HFF-Myc (cell line): ENCODE results near the gene SPG7.

ENCODE experiments used
- DNase-seq: peaks from one replicate; pipeline ENCODE4 v3.0.0-alpha.2; 2011; ENCODE audit warnings: low read depth; ENCODE audit errors: extremely low read depth
- H3K4me3 ChIP-seq: replicated peaks from 2 replicates; pipeline ENCODE4 v1.5.1; 2011; ENCODE audit warnings: low read depth, mild to moderate bottlenecking, control low read depth, low read length
- TF ChIP-seq, protein P1 (sequence below): IDR thresholded peaks from 2 replicates; pipeline ENCODE4 v1.5.1; 2012; ENCODE audit warnings: mild to moderate bottlenecking, low read depth, low read length, control low read depth; ENCODE audit errors: missing control alignments

Gene SPG7

DNA sequence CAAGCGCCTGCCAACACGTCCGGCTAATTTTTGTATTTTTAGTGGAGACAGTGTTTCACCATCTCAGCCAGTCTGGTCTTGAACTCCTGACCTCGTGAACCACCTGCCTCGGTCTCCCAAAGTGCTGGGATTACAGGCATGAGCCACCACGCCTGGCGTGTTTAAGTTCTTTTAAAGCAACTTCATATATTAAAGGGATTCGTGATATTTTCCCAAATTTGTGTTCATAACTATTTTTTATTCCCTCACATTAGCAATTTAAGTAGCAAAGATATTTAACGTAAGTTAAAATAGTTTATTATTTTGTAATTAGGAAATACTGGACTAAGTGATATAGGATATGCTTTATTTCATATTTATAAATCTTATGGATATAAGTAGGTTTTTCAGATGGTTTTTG is 4.2 kb downstream of the SPG7 start:
- DNase-seq, result no peak
- no peak overlapping the region for H3K4me3 ChIP-seq
- TF ChIP-seq, protein P1, sequence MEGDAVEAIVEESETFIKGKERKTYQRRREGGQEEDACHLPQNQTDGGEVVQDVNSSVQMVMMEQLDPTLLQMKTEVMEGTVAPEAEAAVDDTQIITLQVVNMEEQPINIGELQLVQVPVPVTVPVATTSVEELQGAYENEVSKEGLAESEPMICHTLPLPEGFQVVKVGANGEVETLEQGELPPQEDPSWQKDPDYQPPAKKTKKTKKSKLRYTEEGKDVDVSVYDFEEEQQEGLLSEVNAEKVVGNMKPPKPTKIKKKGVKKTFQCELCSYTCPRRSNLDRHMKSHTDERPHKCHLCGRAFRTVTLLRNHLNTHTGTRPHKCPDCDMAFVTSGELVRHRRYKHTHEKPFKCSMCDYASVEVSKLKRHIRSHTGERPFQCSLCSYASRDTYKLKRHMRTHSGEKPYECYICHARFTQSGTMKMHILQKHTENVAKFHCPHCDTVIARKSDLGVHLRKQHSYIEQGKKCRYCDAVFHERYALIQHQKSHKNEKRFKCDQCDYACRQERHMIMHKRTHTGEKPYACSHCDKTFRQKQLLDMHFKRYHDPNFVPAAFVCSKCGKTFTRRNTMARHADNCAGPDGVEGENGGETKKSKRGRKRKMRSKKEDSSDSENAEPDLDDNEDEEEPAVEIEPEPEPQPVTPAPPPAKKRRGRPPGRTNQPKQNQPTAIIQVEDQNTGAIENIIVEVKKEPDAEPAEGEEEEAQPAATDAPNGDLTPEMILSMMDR, result no peak

GRCh38 chr16:89517128-89517527 is 8.9 kb downstream of the SPG7 start:
- no peak overlapping the region for H3K4me3 ChIP-seq
- TF ChIP-seq, protein P1, result no peak
- DNase-seq, result no peak

GRCh38 chr16:89519881-89520280 is 11.7 kb downstream of the SPG7 start:
- no peak overlapping the region for H3K4me3 ChIP-seq
- TF ChIP-seq, protein P1, result no peak
- no peak for DNase-seq

GRCh38 chr16:89522287-89522686 is 14.1 kb downstream of the SPG7 start:
- no peak for DNase-seq
- TF ChIP-seq, protein P1, result no peak
- no peak overlapping the region for H3K4me3 ChIP-seq

DNA sequence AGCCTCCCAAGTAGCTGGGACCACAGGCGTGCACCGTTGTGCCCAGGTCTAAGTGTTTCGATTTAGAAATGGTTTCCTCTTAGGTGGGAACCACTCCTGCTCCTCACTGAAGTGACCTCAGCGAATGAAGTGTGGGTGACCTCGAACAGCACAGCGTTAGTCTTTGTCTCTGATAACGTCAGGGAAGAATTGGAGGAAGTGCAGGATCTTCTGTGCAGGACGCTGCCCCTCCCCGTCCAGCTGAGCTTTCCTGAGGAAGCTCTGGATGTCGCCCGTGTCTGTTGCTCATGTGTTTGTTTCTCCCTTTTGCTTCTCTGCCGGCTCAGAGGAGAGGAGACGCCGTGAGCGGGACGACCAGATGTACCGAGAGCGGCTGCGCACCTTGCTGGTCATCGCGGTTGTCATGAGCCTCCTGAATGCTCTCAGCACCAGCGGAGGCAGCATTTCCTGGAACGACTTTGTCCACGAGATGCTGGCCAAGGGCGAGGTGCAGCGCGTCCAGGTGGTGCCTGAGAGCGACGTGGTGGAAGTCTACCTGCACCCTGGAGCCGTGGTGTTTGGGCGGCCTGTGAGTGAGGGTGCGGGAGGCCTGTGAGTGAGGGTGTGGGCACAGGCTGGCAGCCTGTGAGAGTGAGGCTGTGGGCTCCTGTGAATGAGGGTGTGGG is 15.6 kb downstream of the SPG7 start:
- TF ChIP-seq, protein P1, result no peak
- no peak overlapping the region for H3K4me3 ChIP-seq
- DNase-seq, result no peak

DNA sequence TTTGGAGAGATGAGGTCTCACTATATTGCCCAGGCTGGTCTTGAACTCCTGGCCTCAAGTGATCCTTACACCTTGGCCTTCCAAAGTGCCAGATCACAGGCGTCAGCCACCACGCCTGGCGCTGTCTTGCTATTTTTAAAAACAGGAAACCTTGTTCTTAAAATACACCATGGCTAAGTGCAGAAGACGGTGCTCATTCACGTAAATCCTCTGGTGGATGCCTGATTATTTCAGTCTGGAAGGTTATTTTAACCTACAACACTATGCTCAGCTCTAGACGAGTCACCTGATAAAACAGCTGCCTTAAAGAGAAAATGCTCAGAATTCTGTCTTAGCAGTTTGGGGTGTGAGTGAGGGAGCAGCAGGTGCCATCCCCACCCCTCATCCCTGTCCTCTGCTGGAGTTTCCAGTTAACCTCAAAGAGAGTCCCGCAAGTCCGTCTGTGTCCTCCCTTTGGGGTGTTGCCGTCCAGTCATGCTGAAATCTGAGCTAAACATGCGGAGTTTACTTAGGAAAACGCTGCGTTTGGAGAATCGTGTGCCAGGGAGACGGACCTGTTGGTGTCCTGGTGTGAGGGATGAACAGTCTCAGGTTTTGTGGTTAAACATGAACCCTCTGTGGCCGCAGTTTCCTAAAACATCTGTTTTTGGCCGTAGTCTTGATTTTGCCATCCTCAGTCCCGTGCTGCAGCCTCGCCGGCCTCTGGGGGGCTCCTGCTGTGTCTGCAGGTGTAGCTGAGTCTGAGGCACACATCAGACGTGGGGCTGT is 17.1 kb downstream of the SPG7 start:
- TF ChIP-seq, protein P1, result no peak
- H3K4me3 ChIP-seq, result no peak overlapping the region
- no peak for DNase-seq

DNA sequence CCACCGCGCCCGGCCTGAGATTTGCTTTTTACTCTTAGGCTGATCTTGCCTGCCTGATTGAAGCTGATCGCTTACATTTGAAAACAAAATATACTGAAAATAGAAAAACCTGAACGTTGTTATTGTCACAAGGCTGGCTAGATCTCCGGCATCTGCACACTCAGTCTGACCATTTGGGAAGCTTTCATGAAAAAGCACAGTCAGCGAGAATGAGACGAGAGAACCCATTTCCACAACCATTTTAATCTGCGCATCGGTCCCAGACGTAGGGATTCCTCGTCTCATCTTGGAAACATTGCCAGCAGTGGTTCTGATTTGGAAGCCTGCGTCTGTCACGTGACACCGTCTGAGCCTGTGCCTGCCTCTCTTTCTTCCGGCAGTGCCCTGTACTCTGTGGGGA is 20.9 kb downstream of the SPG7 start:
- no peak for DNase-seq
- no peak overlapping the region for H3K4me3 ChIP-seq
- TF ChIP-seq, protein P1, result no peak
